Measurements from ENCODE around the gene C9orf152. TPM values are rescaled to one million over a fixed set of nuclear protein-coding genes. Genes with fewer than 3 reads are reported as not detected.

Gene C9orf152
- total and polyA plus RNA-seq, 2 of the 13 experiments (the other 11 are each of a cell fraction or from before 2014, with no cell fraction given) = 0.24 to 0.48 TPM

- TF ChIP-seq MEF2D (CRISPR knock-in tag; IDR thresholded peaks at IDR 0.05) = 0 out of 2 replicates have a peak, but pooled peaks have one; percentile 25
- TF ChIP-seq JUNB (CRISPR knock-in tag; IDR thresholded peaks at IDR 0.05; ENCODE audit: borderline replicate concordance) = peak; percentile 61; the same call in 1 of the 2 replicates
Observed at GRCh38 chr9:110196084-110196499, 11.9 kb downstream of the C9orf152 start (continued).

GRCh38 chr9:110192531-110193261 is 15.3 kb downstream of the C9orf152 start:
- no peak for ATAC-seq
- in situ Hi-C loops (cut with HindIII; ENCODE audit: extremely low pct_ligation_motif_present, low pct_unique_long_range_greater_than_20kb) = no loop called here
- POLR2A ChIA-PET = interaction anchor here (0.7 kb wide), 1 partner anchor 856 kb away, joined by 3 read pairs; no protein-coding TSS in a partner anchor

GRCh38 chr9:110191615-110192014 is 16.3 kb downstream of the C9orf152 start:
- BruUV-seq (replicated peaks) = no TSS peak
- H3K9me3 ChIP-seq (ENCODE audit: low read length) = no peaks in the 10 kb centered on the region
- H3K4me3 ChIP-seq (replicated peaks in 1 of 3; ENCODE audit: insufficient read depth in 1 of 3, low read depth in 2 of 3, low read length in 3 of 3) = no peak overlapping the region
- DNase-seq (ENCODE audit: low spot score) (no peak), FAIRE-seq (no peak), ATAC-seq (no peak)
- POLR2A ChIA-PET = no interaction called here
- H3K27ac ChIP-seq (ENCODE audit: extremely low read length, insufficient read depth, low read length) = peak overlapping the region; percentile 17
- no peak overlapping the region for H2AFZ ChIP-seq (ENCODE audit: low read length)
- TF ChIP-seq ZNF383 (CRISPR knock-in tag; IDR thresholded peaks at IDR 0.05; ENCODE audit: borderline replicate concordance) = no peak
- TF ChIP-seq ZBTB14 (CRISPR knock-in tag; IDR thresholded peaks at IDR 0.05) = no peak
- TF ChIP-seq SMYD3 (CRISPR knock-in tag; IDR thresholded peaks at IDR 0.05) = no peak
- no peak for TF ChIP-seq MTF2 (CRISPR knock-in tag; IDR thresholded peaks at IDR 0.05; ENCODE audit: borderline replicate concordance)
- no peak for TF ChIP-seq ZNF282 (IDR thresholded peaks at IDR 0.05; ENCODE audit: partially characterized antibody)
- no peak for TF ChIP-seq ZNF235 (CRISPR knock-in tag; IDR thresholded peaks at IDR 0.05; ENCODE audit: borderline replicate concordance)
- no peak for TF ChIP-seq ZNF543 (CRISPR knock-in tag; IDR thresholded peaks at IDR 0.05)
- no peak for TF ChIP-seq SMAD3 (CRISPR knock-in tag; IDR thresholded peaks at IDR 0.05)
- intact Hi-C loops (cut with micrococcal nuclease; ENCODE audit: unreplicated experiment) = no loop called here
- no peaks in the 10 kb centered on the region for H4K20me1 ChIP-seq (ENCODE audit: insufficient read depth, low read length)
- H3K27me3 ChIP-seq (ENCODE audit: control insufficient read depth in 1 of 2, insufficient read depth in 2 of 2, low read length in 2 of 2) = no peaks in the 10 kb centered on the region
- no peak overlapping the region for H3K9ac ChIP-seq (ENCODE audit: insufficient read depth, low read depth, low read length)
- no peak overlapping the region for H3K4me2 ChIP-seq (ENCODE audit: low read depth, low read length)
- CTCF ChIA-PET (ENCODE audit: low intra/inter-chr PET ratio, low total read pairs) = no interaction called here
- in situ Hi-C loops (cut with HindIII; ENCODE audit: extremely low pct_ligation_motif_present, low pct_unique_long_range_greater_than_20kb) = no loop called here
- 92% methylated on average over 2 of the region's 2 CpGs for WGBS (ENCODE audit: low lambda C conversion rate)
- H3K79me2 ChIP-seq (ENCODE audit: insufficient read depth, low read length) = no peaks in the 10 kb centered on the region
- H3K4me1 ChIP-seq (ENCODE audit: insufficient read depth, low read length) = peaks cover 81% of the 10 kb centered on the region
- no peaks in the 10 kb centered on the region for H3K36me3 ChIP-seq (replicated peaks in 1 of 2; ENCODE audit: control insufficient read depth in 1 of 2, insufficient read depth in 2 of 2, low read length in 2 of 2)

More at GRCh38 chr9:110192531-110193261, 15.3 kb downstream of the C9orf152 start:
- Histone ChIP-seq H2AFZ (ENCODE audit: low read length) (peak overlapping the region; percentile 46), H4K20me1 (ENCODE audit: insufficient read depth, low read length) (no peaks in the 10 kb centered on the region), H3K36me3 (replicated peaks in 1 of 2; ENCODE audit: control insufficient read depth in 1 of 2, insufficient read depth in 2 of 2, low read length in 2 of 2) (no peaks in the 10 kb centered on the region), H3K4me3 (replicated peaks in 1 of 3; ENCODE audit: insufficient read depth in 1 of 3, low read depth in 2 of 3, low read length in 3 of 3) (no peak overlapping the region), H3K27me3 (ENCODE audit: control insufficient read depth in 1 of 2, insufficient read depth in 2 of 2, low read length in 2 of 2) (no peaks in the 10 kb centered on the region), H3K4me1 (ENCODE audit: insufficient read depth, low read length) (peaks cover 87% of the 10 kb centered on the region), H3K79me2 (ENCODE audit: insufficient read depth, low read length) (no peaks in the 10 kb centered on the region), H3K27ac (ENCODE audit: extremely low read length, insufficient read depth, low read length) (peak overlapping the region; percentile 34), H3K9ac (ENCODE audit: insufficient read depth, low read depth, low read length) (no peak overlapping the region), H3K9me3 (ENCODE audit: low read length) (no peaks in the 10 kb centered on the region), H3K4me2 (ENCODE audit: low read depth, low read length) (no peak overlapping the region)
- CTCF ChIA-PET (ENCODE audit: low intra/inter-chr PET ratio, low total read pairs) = no interaction called here
- FAIRE-seq (no peak), DNase-seq (ENCODE audit: low spot score) (no peak)
- 95% methylated on average over 5 of the region's 5 CpGs for WGBS (ENCODE audit: low lambda C conversion rate)
- no TSS peak for BruUV-seq (replicated peaks)
- TF ChIP-seq ZNF460 (CRISPR knock-in tag; IDR thresholded peaks at IDR 0.05; ENCODE audit: borderline replicate concordance) (0 out of 2 replicates have a peak, but pooled peaks have one; percentile 39), HMG20B (CRISPR knock-in tag; conservative IDR thresholded peaks at IDR 0.05) (no peak)
- intact Hi-C loops (cut with micrococcal nuclease; ENCODE audit: unreplicated experiment) = no loop called here

Measured in HepG2 (cell line).